Keratinocyte (primary cell): ENCODE data around the gene CRIP3.

ENCODE experiments used
- CTCF ChIP-seq, 3 experiments: IDR thresholded peaks in 1 of 3; conservative IDR thresholded peaks in 1 of 3; optimal IDR thresholded peaks in 1 of 3; 2 replicates in 2 of 3; 3 replicates in 1 of 3; pipeline versions ENCODE3 to v1.5.1; 2011; ENCODE audit warnings: low read length in 3 of 3, mild to moderate bottlenecking in 3 of 3, moderate library complexity in 2 of 3, control low read depth in 1 of 3, inconsistent platforms in 1 of 3; ENCODE audit not compliant: insufficient read depth in 2 of 3; ENCODE audit errors: extremely low read depth in 1 of 3
- EZH2 ChIP-seq: IDR thresholded peaks from one replicate; pipeline ENCODE4 v1.6.1; 2012; ENCODE audit warnings: inconsistent platforms, mild to moderate bottlenecking, low read length, moderate library complexity

- TF ChIP-seq CTCF (optimal IDR thresholded peaks at IDR 0.05 in 1 of 3, IDR thresholded peaks at IDR 0.05 in 1 of 3, conservative IDR thresholded peaks at IDR 0.05 in 1 of 3; ENCODE audit: extremely low read depth in 1 of 3, insufficient read depth in 2 of 3, low read length in 3 of 3) (no peak), EZH2 (no peak)
Measured at GRCh38 chr6:43296780-43297497, 11.7 kb downstream of the CRIP3 start.
